GM12892 (cell line): ENCODE results near the gene NEGR1.

Experiments
- POLR2A ChIP-seq: IDR thresholded peaks from 2 replicates; pipeline ENCODE4 v1.6.1; 2011; ENCODE audit warnings: low read depth, low read length, control low read depth
- POLR2AphosphoS5 ChIP-seq: IDR thresholded peaks from 2 replicates; pipeline ENCODE4 v1.6.1; 2011; ENCODE audit warnings: low read depth, low read length, control low read depth

GRCh38 chr1:71649608-71650007, 632.7 kb downstream of the NEGR1 start:
- TF ChIP-seq POLR2A, result no peak
- no peak for TF ChIP-seq POLR2AphosphoS5
